GM12892 (cell line): ENCODE data around the gene C6orf132.

ENCODE experiments used
- POLR2A ChIP-seq: IDR thresholded peaks from 2 replicates; pipeline ENCODE4 v1.6.1; 2011; ENCODE audit warnings: low read depth, low read length, control low read depth
- POLR2AphosphoS5 ChIP-seq: IDR thresholded peaks from 2 replicates; pipeline ENCODE4 v1.6.1; 2011; ENCODE audit warnings: low read depth, low read length, control low read depth
- TAF1 ChIP-seq: IDR thresholded peaks from 2 replicates; pipeline ENCODE4 v1.6.1; 2011; ENCODE audit warnings: low read depth, mild to moderate bottlenecking, control low read depth, low read length, borderline replicate concordance

DNA sequence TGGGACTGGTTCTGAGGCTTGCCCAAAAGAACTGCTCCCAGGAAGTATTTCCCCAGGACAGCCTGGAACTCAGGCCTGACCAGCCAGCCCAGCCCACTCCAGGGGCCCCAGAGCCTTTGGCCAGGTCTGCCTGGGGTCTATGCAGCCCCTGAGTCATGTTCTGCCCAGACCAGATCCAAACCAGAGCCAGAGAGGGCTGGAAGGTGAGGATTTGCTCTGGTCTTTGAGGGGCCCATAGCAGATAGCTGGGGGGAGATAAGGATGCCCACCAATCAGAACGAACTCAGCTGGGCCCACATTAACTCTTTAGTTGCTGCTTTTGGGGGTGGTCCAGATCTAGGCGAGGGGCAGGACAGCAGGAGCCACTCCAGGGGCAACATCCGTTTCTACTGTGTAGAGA is 16.8 kb downstream of the C6orf132 start:
- TF ChIP-seq POLR2A (no peak), POLR2AphosphoS5 (no peak), TAF1 (no peak)
